H1 (cell line): ENCODE data around the gene CD300A. TPM values are rescaled to one million over a fixed set of nuclear protein-coding genes. Genes with fewer than 3 reads are reported as not detected.

Source experiments
- CHD1 ChIP-seq: IDR thresholded peaks from 2 replicates; pipeline ENCODE4 v1.6.1; 2012; ENCODE audit warnings: low read depth, low read length, improper control_type of control experiment
- EGR1 ChIP-seq: IDR thresholded peaks from 2 replicates; pipeline ENCODE4 v1.6.1; 2011; ENCODE audit warnings: low read depth, low read length, borderline replicate concordance
- EP300 ChIP-seq, 2 experiments: IDR thresholded peaks; 1 replicate in 1 of 2; 2 replicates in 1 of 2; pipeline ENCODE4 v1.6.1; 2011 to 2012; ENCODE audit warnings: low read depth in 2 of 2, low read length in 2 of 2, mild to moderate bottlenecking in 2 of 2, borderline replicate concordance in 1 of 2, inconsistent platforms in 1 of 2, moderate library complexity in 1 of 2
- EZH2 ChIP-seq: fragments of 200-600 bp; sonication (generic); IDR thresholded peaks from 2 replicates; pipeline ENCODE4 v1.7.1; 2012; ENCODE audit warnings: low read depth, mild to moderate bottlenecking, moderate library complexity, low read length, inconsistent platforms; ENCODE audit not compliant: severe bottlenecking
- KDM4A ChIP-seq: IDR thresholded peaks from one replicate; pipeline ENCODE4 v1.7.1; 2012; ENCODE audit warnings: low read depth, mild to moderate bottlenecking, moderate library complexity, low read length, inconsistent platforms; ENCODE audit not compliant: severe bottlenecking
- PHF8 ChIP-seq: fragments of 200-600 bp; sonication (generic); conservative IDR thresholded peaks from 2 replicates; pipeline ENCODE4 v1.7.1; 2012; ENCODE audit warnings: low read depth, mild to moderate bottlenecking, inconsistent platforms, low read length, moderate library complexity
- POLR2A ChIP-seq, 2 experiments: IDR thresholded peaks; 1 replicate in 1 of 2; 2 replicates in 1 of 2; pipeline ENCODE4 v1.6.1; 2011; ENCODE audit warnings: low read depth in 2 of 2, low read length in 2 of 2, mild to moderate bottlenecking in 2 of 2; ENCODE audit errors: control extremely low read depth in 1 of 2
- POLR2AphosphoS5 ChIP-seq: IDR thresholded peaks from 2 replicates; pipeline ENCODE4 v1.6.1; 2011; ENCODE audit warnings: low read depth, low read length
- SAP30 ChIP-seq: fragments of 300-600 bp; sonication (generic); IDR thresholded peaks from 2 replicates; pipeline ENCODE4 v1.7.1; 2012; ENCODE audit warnings: low read length, moderate library complexity, mild to moderate bottlenecking, inconsistent platforms; ENCODE audit not compliant: insufficient read depth, insufficient replicate concordance
- SIN3A ChIP-seq, 2 experiments: IDR thresholded peaks in 1 of 2; conservative IDR thresholded peaks in 1 of 2; 2 replicates each; pipeline ENCODE4 v1.6.1; 2011 to 2012; ENCODE audit warnings: low read length in 2 of 2, improper control_type of control experiment in 1 of 2, low read depth in 1 of 2, mild to moderate bottlenecking in 1 of 2
- SIRT6 ChIP-seq: IDR thresholded peaks from one replicate; pipeline ENCODE4 v1.7.1; 2012; ENCODE audit warnings: low read length, inconsistent platforms
- SIX5 ChIP-seq: IDR thresholded peaks from 2 replicates; pipeline ENCODE4 v1.6.1; 2011; ENCODE audit warnings: mild to moderate bottlenecking, low read depth, low read length
- TAF1 ChIP-seq: IDR thresholded peaks from 2 replicates; pipeline ENCODE4 v1.6.1; 2011; ENCODE audit warnings: mild to moderate bottlenecking, low read depth, low read length
- polyA plus RNA-seq, 7 experiments: library from polyadenylated mRNA; depleted of rRNA in 3 of 7; stranded (reverse) in 5 of 7; unstranded in 2 of 7; fragments of >200 nt in 5 of 7; fragments of 200-250 nt in 2 of 7; gene quantifications; 1 replicate in 5 of 7; 2 replicates in 1 of 7; 4 replicates in 1 of 7; pipeline versions ENCODE4 v1.2.1 to v1.2.3, GENCODE V29; 2011 to 2013; ENCODE audit warnings: missing spikeins in 2 of 7, mixed read lengths in 2 of 7
- total RNA-seq: library from RNA; stranded (reverse); fragmentation: NEBNext Ultra II Directional; extraction: Animal tissue kit (Norgen Biotek cat#: 25700); gene quantifications from 2 replicates; pipeline ENCODE4 v1.2.1, GENCODE V29; 2021

CD300A gene
- total and polyA plus RNA-seq, 2 of the 8 experiments (the other 6 are each of a cell fraction or from before 2014, with no cell fraction given): 0.52 to 1.3 TPM

GRCh38 chr17:74431568-74432423, 34.6 kb upstream of the CD300A start, which contains the start of gene GPRC5C (continued):
- TF ChIP-seq PHF8: peak; percentile 36; the same call in 1 of the 2 replicates
- TF ChIP-seq SIRT6: no peak
- TF ChIP-seq EZH2: peak; percentile 35
- no peak for TF ChIP-seq CHD1
- TF ChIP-seq TAF1: peak; percentile 72; the same call in 1 of the 2 replicates
- no peak for TF ChIP-seq EP300 (IDR thresholded peaks at IDR 0.05; ENCODE audit: borderline replicate concordance in 1 of 2, low read depth in 2 of 2, low read length in 2 of 2)
- peak; percentile 43; the same call in 1 of the 2 replicates for TF ChIP-seq POLR2AphosphoS5
- peak; percentile 46 to 72; a peak in 2 of 4 replicates for TF ChIP-seq SIN3A (conservative IDR thresholded peaks at IDR 0.05 in 1 of 2, IDR thresholded peaks at IDR 0.05 in 1 of 2; ENCODE audit: low read depth in 1 of 2, low read length in 2 of 2)
- peak; percentile 47 for TF ChIP-seq SAP30
- TF ChIP-seq SIX5: no peak
- TF ChIP-seq KDM4A: peak; percentile 86
- TF ChIP-seq EGR1: peak; percentile 87; the same call in 1 of the 2 replicates
- TF ChIP-seq POLR2A (IDR thresholded peaks at IDR 0.05; ENCODE audit: control extremely low read depth in 1 of 2, low read depth in 2 of 2, low read length in 2 of 2): peak in 1 of 2 experiments; percentile 57; a peak in 1 of 3 replicates
